Measurements from ENCODE around the gene SLC30A9.

The SLC30A9 gene

DNA sequence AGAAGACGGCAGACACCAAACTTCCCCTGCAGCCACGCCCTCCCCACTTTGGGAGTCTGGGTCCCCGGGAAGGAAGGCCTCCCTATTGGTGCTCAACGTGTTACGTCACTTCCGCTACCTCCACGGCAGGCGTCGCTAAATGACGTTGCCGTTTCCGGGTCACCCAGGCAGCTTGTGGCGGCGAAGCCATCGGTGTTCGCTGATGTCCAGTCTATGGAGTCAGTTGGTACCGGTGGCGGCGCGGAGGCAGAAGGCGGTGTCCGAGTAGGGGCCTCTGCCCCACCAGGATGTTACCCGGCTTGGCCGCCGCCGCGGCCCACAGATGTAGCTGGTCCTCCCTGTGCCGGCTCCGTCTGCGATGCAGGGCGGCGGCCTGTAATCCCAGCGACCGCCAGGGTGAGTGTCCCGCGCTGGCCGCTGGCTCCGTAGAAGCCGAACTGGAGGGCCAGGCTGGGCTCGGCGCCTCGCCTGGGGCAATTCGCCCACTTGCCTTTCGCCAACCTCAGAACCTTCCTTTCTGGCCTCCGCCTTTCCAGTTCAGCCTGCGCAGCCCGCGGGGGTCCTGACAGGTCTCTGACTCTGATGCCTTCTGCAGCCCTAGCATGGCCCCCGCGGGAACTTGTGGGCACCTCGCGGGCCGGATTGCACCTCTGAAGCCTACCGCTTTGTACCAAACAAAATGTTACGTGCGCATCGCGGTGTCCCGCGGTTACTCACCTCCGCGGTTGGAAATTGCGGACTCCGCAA lies at the start of gene SLC30A9:
SLC30A9 (plus strand) TSS at position 166 of the 747 bp plus-strand sequence; CDS start at position 288, 122 bp downstream.
- in situ Hi-C loops (cut with MboI; ENCODE audit: low sequenced_read_pairs) = no loop called here

DNA sequence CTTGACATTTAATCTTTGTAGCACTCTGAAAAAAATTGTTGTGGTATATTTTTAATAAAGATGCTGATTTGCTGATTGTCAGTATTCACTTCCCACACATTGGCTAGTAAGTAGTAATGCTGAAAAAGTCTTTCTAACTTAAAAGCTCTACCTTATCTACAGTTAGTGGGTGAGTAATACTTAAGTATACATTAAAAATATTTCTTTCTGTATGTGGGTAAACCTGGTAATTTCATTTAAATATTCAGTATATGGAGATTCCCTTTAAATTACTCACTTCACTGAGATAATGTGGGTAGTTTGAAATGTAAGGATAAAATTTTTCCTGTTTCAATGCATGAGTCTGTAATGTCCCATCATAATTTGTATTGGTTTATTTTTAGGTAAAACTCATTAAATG lies 49.5 kb upstream of the SLC30A9 start:
- in situ Hi-C loops (cut with MboI; ENCODE audit: low sequenced_read_pairs) = no loop called here

DNA sequence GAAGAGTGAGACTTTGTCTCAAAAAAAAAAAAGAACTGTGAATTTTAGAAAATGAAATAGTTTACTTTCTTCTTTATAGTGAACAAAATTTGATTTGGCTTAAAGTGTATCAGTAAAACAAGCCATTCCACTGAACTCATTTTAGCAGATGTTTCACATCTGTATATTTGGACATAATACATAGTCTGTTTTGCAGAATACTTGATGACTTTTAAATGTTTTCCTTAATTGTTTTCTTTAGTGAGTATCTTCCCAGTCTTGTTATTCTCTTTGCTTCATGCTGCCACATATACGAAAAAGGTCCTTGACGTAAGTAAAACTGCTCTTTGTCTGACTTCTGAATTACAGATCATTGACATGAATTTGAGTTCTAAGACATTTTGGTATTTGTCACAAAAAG lies 46.8 kb upstream of the SLC30A9 start:
- in situ Hi-C loops (cut with MboI; ENCODE audit: low sequenced_read_pairs) = no loop called here

- in situ Hi-C loops (cut with MboI; ENCODE audit: low sequenced_read_pairs) = no loop called here
Observed at GRCh38 chr4:41944089-41944488, 46.2 kb upstream of the SLC30A9 start.

DNA sequence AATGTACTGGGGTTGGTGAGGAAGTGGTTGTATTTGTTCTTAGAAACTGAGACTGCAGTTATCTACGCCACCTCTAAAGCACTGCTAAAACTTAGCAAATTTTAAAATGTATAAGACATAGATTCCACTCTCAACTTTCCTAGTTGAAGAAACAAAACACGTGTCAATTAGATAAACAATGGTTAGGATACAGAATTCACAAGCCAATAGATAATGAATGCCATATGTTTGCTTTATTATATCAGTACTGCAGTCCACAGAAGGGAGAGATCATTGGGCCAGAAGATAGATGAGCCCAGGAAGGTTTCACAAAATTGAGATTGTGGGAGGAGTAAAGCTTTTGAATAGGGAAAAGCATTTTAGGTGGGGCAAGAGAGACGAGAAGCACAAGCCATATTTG lies 40.8 kb upstream of the SLC30A9 start:
- in situ Hi-C loops (cut with MboI; ENCODE audit: low sequenced_read_pairs) = no loop called here

DNA sequence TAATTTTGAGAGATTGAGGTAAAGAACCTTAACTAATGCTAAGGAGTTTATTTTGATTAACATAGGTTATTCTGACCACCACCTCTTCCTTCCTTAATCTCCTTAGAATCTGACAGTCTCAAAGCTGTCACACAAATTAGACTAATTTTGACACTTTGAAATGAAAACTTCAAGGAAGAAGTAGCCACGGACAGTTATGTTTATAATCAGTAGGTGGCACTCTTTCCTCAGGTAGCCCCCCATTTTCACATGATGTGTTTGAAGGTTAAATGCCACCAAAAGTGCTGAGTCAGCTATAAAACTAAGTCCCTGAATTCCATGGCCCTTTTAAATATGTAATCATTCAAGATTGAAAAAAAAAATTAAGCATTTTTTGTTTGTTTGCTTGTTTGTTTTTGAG lies 32.7 kb upstream of the SLC30A9 start:
- in situ Hi-C loops (cut with MboI; ENCODE audit: low sequenced_read_pairs) = no loop called here

- in situ Hi-C loops (cut with MboI; ENCODE audit: low sequenced_read_pairs) = no loop called here
Observed at GRCh38 chr4:41963105-41963504, 27.2 kb upstream of the SLC30A9 start.

GRCh38 chr4:41964401-41964800 lies 25.9 kb upstream of the SLC30A9 start:
- in situ Hi-C loops (cut with MboI; ENCODE audit: low sequenced_read_pairs) = no loop called here

- in situ Hi-C loops (cut with MboI; ENCODE audit: low sequenced_read_pairs) = no loop called here
Observed at GRCh38 chr4:41967392-41967791, 22.9 kb upstream of the SLC30A9 start.

GRCh38 chr4:41969671-41970070 lies 20.7 kb upstream of the SLC30A9 start:
- in situ Hi-C loops (cut with MboI; ENCODE audit: low sequenced_read_pairs) = no loop called here

DNA sequence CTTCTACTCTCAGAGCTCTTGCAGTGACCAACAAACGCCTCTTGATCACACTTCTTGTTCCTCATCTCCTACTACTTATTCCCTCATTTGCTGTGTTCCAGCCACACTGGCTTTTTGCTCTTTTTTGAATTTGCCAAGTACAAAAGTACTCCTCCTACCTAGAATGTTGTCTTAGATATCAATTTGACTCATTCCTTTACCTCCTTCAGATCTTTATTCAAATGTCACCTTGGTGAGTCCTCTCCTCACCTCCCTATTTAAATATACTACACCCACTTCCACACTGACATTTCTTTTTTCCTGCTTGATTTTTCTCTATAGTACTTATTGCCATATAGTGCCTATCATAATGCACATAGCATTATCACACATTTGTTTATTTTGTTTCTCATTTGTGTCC lies 15.0 kb upstream of the SLC30A9 start:
- in situ Hi-C loops (cut with MboI; ENCODE audit: low sequenced_read_pairs) = no loop called here

- in situ Hi-C loops (cut with MboI; ENCODE audit: low sequenced_read_pairs) = no loop called here
Observed at GRCh38 chr4:41976775-41977516, 13.4 kb upstream of the SLC30A9 start.

- in situ Hi-C loops (cut with MboI; ENCODE audit: low sequenced_read_pairs) = no loop called here
Observed at GRCh38 chr4:41977709-41978108, 12.6 kb upstream of the SLC30A9 start.

DNA sequence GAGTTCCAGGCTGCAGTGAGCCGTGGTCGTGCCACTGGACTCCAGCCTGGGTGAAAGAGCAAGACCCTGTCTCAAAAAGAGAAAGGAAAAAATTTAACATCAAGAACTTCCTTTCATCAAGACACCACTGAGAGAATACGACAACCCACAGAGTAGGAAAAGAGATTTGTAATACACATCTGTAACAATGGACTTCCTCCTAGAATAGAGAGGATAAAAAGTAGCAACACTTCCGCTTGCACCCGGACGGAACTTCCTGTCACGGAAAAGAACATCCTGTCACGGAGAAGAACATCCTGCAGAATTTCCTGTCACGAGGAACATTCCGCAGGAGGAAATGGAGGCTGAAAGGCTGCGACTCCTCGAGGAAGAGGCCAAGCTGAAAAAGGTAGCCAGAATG lies 8.9 kb upstream of the SLC30A9 start, which contains the start of gene DCAF4L1:
DCAF4L1 (plus strand) TSS at position 301 of the 400 bp plus-strand sequence; CDS start at position 338, 37 bp downstream.
- in situ Hi-C loops (cut with MboI; ENCODE audit: low sequenced_read_pairs) = no loop called here

- in situ Hi-C loops (cut with MboI; ENCODE audit: low sequenced_read_pairs) = no loop called here
Observed at GRCh38 chr4:41982716-41983115, 7.6 kb upstream of the SLC30A9 start.

- in situ Hi-C loops (cut with MboI; ENCODE audit: low sequenced_read_pairs) = no loop called here
Observed at GRCh38 chr4:41985151-41985550, 5.2 kb upstream of the SLC30A9 start.

DNA sequence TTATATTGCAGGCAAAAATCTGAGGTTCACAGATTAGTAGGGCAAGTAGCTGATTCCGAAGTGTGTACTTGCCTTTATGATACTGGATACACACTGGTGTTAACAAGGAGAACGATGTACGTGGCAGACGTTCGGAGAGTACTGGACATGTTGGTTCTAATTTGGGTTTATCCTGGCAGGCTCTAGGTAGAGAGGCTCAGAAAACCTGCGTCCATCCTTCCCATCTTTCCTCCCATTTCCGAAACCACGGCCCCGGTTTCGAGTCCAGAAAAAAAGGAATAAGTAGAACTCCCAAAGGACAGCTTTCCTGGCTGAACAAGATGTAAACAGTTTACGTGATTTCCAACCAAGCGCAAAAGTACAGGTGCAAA lies 351 bp upstream of the SLC30A9 start:
- in situ Hi-C loops (cut with MboI; ENCODE audit: low sequenced_read_pairs) = no loop called here

- in situ Hi-C loops (cut with MboI; ENCODE audit: low sequenced_read_pairs) = no loop called here
Observed at GRCh38 chr4:41991916-41992767, 1.8 kb downstream of the SLC30A9 start.

DNA sequence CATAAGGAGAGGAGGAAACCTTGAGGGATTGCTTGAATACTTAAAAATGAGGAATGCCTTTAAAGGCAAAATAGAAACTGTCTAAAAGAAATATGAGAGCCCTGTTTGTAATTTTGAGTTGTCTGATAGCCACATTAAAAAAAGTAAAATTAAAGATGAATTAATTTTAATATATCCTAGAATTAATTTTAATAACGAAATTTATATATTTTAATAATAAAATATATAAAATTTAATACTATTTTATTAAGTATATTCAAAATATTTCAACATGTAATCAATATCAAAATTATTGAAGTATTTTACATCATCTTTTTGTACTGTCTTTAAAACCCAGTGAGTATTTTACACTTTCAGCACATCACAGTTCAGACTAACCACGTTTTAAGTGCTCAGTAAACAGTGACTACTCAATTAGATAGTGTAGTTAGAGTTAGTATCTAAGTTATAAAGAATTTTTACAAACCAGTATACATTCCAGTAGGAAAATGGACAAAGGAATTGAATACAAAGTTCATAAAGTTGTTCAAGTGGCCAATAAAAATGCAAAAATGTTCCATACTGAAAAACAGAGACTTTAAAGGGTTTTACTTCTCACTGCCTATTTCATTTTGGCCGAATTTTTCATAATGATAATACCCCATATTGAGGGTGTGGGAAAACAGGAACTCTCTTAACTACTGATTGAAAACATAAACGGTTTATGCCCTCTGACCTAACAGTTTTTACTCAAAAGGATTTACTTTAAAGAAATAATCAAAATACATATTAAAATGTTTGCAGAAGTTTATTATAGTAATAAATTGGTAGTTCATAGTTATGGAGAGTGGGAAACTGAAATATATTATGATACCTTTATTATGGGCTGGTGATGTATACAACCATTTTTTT lies 2.9 kb downstream of the SLC30A9 start:
- in situ Hi-C loops (cut with MboI; ENCODE audit: low sequenced_read_pairs) = no loop called here

DNA sequence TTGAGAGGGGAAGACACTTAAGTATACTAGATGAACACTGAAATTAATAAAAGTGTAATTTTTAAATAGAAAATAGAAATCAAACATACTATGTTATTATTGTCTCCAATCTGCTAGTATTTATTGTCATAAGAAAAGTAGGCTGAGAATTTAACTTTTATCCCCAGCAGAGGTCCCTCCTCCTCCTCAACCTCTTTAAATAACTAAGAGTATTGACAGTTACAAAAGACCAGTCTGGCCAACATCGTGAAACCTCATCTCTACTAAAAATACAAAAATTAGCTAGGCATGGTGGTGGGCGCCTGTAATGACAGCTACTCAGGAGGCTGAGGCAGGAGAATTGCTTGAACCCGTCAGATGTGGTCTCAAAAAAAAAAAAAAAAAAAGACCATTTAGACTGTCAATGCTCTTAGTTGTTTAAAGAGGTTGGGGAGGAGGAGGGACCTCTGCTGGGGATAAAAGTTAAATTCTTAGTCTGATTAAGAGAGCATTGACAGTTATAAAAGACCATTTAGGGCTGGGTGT lies 4.2 kb downstream of the SLC30A9 start:
- in situ Hi-C loops (cut with MboI; ENCODE audit: low sequenced_read_pairs) = no loop called here
